Keratinocyte (primary cell): ENCODE data around the gene NEK9.

Experiments used
- EZH2 ChIP-seq: IDR thresholded peaks from one replicate; pipeline ENCODE4 v1.6.1; 2012; ENCODE audit warnings: inconsistent platforms, mild to moderate bottlenecking, low read length, moderate library complexity
- TF ChIP-seq, protein P1 (sequence below), 3 experiments: IDR thresholded peaks in 1 of 3; conservative IDR thresholded peaks in 1 of 3; optimal IDR thresholded peaks in 1 of 3; 2 replicates in 2 of 3; 3 replicates in 1 of 3; pipeline versions ENCODE3 to v1.5.1; 2011; ENCODE audit warnings: low read length in 3 of 3, mild to moderate bottlenecking in 3 of 3, moderate library complexity in 2 of 3, control low read depth in 1 of 3, inconsistent platforms in 1 of 3; ENCODE audit not compliant: insufficient read depth in 2 of 3; ENCODE audit errors: extremely low read depth in 1 of 3

DNA sequence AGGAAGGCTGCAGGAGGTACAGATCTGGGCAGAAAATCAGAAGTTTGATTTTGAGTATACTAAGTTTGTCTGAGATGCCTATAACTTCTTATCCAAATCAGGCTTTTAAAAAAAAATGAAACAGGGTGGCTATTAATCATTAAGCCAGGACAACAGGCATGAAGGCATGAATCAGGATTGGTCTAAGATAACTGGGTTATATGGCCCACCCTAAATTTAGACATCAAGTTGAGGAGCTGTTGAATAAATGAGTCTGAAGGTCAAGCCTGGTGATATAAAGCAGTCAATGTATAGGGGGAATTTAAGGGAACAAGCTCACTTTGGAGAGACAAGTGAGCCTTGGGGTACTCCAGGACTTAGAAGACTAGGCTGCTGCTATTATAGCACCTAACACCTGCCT, 28.6 kb downstream of the NEK9 start:
- TF ChIP-seq, protein P1, sequence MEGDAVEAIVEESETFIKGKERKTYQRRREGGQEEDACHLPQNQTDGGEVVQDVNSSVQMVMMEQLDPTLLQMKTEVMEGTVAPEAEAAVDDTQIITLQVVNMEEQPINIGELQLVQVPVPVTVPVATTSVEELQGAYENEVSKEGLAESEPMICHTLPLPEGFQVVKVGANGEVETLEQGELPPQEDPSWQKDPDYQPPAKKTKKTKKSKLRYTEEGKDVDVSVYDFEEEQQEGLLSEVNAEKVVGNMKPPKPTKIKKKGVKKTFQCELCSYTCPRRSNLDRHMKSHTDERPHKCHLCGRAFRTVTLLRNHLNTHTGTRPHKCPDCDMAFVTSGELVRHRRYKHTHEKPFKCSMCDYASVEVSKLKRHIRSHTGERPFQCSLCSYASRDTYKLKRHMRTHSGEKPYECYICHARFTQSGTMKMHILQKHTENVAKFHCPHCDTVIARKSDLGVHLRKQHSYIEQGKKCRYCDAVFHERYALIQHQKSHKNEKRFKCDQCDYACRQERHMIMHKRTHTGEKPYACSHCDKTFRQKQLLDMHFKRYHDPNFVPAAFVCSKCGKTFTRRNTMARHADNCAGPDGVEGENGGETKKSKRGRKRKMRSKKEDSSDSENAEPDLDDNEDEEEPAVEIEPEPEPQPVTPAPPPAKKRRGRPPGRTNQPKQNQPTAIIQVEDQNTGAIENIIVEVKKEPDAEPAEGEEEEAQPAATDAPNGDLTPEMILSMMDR (optimal IDR thresholded peaks at IDR 0.05 in 1 of 3, IDR thresholded peaks at IDR 0.05 in 1 of 3, conservative IDR thresholded peaks at IDR 0.05 in 1 of 3; ENCODE audit: extremely low read depth in 1 of 3, insufficient read depth in 2 of 3, low read length in 3 of 3): no peak
- no peak for TF ChIP-seq EZH2
